Right lobe of liver (tissue), 6 donors: Measurements from ENCODE around the gene CENPF. TPM values are rescaled to one million over a fixed set of nuclear protein-coding genes. Genes with fewer than 3 reads are reported as not detected.

Experiments
- ATAC-seq, 4 donors: fragments of 200-7000 bp; cut with Tn5 transposase; one replicate each; pipeline ENCODE4 v1.9.1; 2020; ENCODE audit warnings: mild to moderate bottlenecking in 4 of 4, moderate library complexity in 4 of 4
- DNase-seq, 3 donors: peaks; one replicate each; pipeline ENCODE4 v3.0.0-alpha.2; 2020
- H3K27ac ChIP-seq, 3 donors: fragments of 200-600 bp; one replicate each; pipeline ENCODE4 v1.8.0; 2022
- H3K27me3 ChIP-seq, 2 donors: fragments of 200-600 bp; one replicate each; pipeline ENCODE4 v1.8.0; 2022
- H3K36me3 ChIP-seq, 4 donors: fragments of 200-600 bp; sonication (generic) in 1 of 4; one replicate each; pipeline versions ENCODE4 v1.5.1 to v1.8.0; 2017 to 2022; ENCODE audit warnings: control low read depth in 1 of 4
- H3K4me1 ChIP-seq, 4 donors: fragments of 200-600 bp; sonication (generic) in 1 of 4; one replicate each; pipeline versions ENCODE4 v1.5.1 to v1.8.0; 2017 to 2022; ENCODE audit warnings: control low read depth in 1 of 4
- H3K4me3 ChIP-seq, 3 donors: fragments of 200-600 bp; one replicate each; pipeline ENCODE4 v1.8.0; 2022
- H3K9me3 ChIP-seq, 4 donors: fragments of 200-600 bp; sonication (generic) in 1 of 4; one replicate each; pipeline versions ENCODE4 v1.5.1 to v1.8.0; 2017 to 2022; ENCODE audit warnings: control low read depth in 1 of 4
- POLR2A ChIP-seq: fragments of 450-650 bp; IDR thresholded peaks from one replicate; pipeline ENCODE4 v1.6.1; 2017; ENCODE audit warnings: antibody characterized with exemption, mild to moderate bottlenecking
- WGBS: methylation state at CpG from one replicate; pipeline ENCODE4 v1.1.6; 2018; ENCODE audit warnings: low coverage, low lambda C conversion rate; ENCODE audit not compliant: insufficient coverage; ENCODE audit errors: missing lambda C conversion rate; 5-methylcytosine and 5-hydroxymethylcytosine counted together
- intact Hi-C, 2 donors: fragments of 100-400 bp; cut with DNase I; formaldehyde crosslinking; loops; one replicate each; pipeline versions ENCODE4 v1.11.2 to v1.14.1; 2022
- total RNA-seq, 6 experiments: library from RNA; depleted of rRNA in 2 of 6; stranded (reverse); fragments of >200 nt in 2 of 6; fragmentation: NEBNext Ultra II Directional in 3 of 6; extraction: Animal tissue kit (Norgen Biotek cat#: 25700) in 3 of 6; gene quantifications; one replicate each; pipeline versions ENCODE4 v1.1.0 to v1.2.4, GENCODE V29; 2016 to 2023
- TF ChIP-seq, protein P1 (sequence below), 4 donors: fragments of 200-600 bp in 3 of 4; fragments of 450-650 bp in 1 of 4; IDR thresholded peaks; one replicate each; pipeline versions ENCODE4 v1.5.1 to v1.8.0; 2016 to 2022; ENCODE audit warnings: antibody characterized with exemption in 4 of 4, mild to moderate bottlenecking in 2 of 4
- donor health status: DM: no; HTN: yes; CAD: no.
- donor health status: DM: no; HTN: no; CAD: no.
- donor health status: DM: no; HTN: no; CAD: no.
- donor health status: DM: no; HTN: yes; CAD: no.
- donor health status: DM: no; HTN: yes; CAD: no.

Gene CENPF
- total RNA-seq, 6 experiments from 2014 or later, result 0.13 to 3.3 (median 1.0) TPM

DNA sequence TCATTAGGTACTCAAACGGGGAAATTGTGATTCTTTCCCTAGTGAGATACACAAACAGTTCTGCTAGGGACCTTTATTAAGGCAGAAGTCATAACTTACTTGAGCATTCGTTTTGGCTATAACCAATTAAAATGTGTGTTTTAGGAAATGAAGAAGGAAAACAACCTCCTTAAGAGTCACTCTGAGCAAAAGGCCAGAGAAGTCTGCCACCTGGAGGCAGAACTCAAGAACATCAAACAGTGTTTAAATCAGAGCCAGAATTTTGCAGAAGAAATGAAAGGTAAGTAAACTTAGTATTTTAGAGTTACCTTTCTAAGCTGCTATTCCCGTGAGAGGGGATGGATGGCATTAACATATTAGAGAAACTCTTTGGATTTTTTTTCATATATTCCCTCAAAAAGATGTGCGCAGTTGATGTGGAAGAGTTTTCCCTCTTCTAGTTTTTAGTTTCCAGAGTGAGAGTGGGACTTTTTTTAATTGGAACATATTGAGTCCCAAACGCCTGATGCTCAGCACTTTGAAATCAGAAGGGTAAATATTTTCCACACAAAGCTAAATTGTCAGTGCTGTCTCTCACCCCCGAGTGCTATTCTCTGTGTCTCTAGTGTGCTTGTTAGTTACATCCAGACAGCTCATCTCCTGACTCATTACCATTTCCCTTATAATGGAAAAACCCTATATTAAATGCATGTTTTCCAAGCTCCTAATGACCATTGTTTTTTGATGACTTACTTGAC, 34.9 kb downstream of the CENPF start:
- no peaks in the 10 kb centered on the region for H3K36me3 ChIP-seq
- H3K4me3 ChIP-seq, result no peak overlapping the region
- intact Hi-C loops, result no loop called here
- no peak for TF ChIP-seq POLR2A
- TF ChIP-seq, protein P1, sequence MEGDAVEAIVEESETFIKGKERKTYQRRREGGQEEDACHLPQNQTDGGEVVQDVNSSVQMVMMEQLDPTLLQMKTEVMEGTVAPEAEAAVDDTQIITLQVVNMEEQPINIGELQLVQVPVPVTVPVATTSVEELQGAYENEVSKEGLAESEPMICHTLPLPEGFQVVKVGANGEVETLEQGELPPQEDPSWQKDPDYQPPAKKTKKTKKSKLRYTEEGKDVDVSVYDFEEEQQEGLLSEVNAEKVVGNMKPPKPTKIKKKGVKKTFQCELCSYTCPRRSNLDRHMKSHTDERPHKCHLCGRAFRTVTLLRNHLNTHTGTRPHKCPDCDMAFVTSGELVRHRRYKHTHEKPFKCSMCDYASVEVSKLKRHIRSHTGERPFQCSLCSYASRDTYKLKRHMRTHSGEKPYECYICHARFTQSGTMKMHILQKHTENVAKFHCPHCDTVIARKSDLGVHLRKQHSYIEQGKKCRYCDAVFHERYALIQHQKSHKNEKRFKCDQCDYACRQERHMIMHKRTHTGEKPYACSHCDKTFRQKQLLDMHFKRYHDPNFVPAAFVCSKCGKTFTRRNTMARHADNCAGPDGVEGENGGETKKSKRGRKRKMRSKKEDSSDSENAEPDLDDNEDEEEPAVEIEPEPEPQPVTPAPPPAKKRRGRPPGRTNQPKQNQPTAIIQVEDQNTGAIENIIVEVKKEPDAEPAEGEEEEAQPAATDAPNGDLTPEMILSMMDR (IDR thresholded peaks at IDR 0.05), result peak; percentile 42 to 72 (median 70)
- no peaks in the 10 kb centered on the region for H3K27me3 ChIP-seq
- DNase-seq (no peak), ATAC-seq (peak; percentile 33 to 67 (median 61))
- H3K9me3 ChIP-seq, result no peaks in the 10 kb centered on the region
- 67% methylated on average over 6 of the region's 6 CpGs for WGBS
- no peak overlapping the region for H3K27ac ChIP-seq
- no peaks in the 10 kb centered on the region for H3K4me1 ChIP-seq

DNA sequence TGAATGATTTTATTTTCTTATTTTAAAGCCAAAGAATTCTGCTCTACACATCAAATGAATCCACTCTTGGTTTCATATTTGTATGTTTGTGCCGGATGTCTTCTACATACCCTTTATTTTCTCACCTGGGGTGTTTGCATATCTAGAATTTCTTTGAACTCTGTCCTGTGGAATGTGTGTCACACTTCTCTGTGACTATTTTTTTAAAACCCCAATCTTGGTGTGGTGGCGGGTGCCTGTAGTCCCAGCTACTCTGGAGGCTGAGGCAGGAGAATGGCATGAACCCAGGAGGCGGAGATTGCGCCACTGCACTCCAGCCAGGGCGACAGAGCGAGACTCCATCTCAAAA, 35.4 kb downstream of the CENPF start:
- ATAC-seq, result no peak
- H3K27me3 ChIP-seq, result no peaks in the 10 kb centered on the region
- H3K9me3 ChIP-seq, result no peaks in the 10 kb centered on the region
- no peak overlapping the region for H3K27ac ChIP-seq
- 95% methylated on average over 6 of the region's 6 CpGs for WGBS
- no peak for DNase-seq
- no peaks in the 10 kb centered on the region for H3K36me3 ChIP-seq
- TF ChIP-seq POLR2A, result no peak
- TF ChIP-seq, protein P1 (IDR thresholded peaks at IDR 0.05), result no peak
- intact Hi-C loops, result no loop called here
- H3K4me3 ChIP-seq, result no peak overlapping the region
- H3K4me1 ChIP-seq, result no peaks in the 10 kb centered on the region

DNA sequence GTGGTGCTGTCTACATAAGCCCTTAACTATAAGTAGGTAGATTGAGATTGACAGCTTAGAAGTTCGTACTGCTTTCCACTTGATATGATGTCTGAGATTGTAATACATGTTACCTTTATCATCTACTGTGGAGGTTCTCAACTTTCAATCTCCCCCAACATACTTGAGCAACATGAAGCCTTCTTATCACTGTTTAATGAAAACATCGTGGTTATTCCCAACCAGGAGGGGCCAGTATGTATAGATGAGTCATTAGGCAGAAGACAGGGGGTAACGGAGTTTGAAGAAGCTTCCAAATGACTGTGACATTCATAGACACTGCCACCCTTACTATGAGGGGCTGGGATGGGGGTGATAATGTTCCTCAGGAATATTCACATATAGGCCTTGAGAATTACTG, 36.0 kb downstream of the CENPF start:
- Histone ChIP-seq H3K36me3 (no peaks in the 10 kb centered on the region), H3K27me3 (no peaks in the 10 kb centered on the region), H3K4me1 (no peaks in the 10 kb centered on the region), H3K9me3 (no peaks in the 10 kb centered on the region), H3K27ac (no peak overlapping the region), H3K4me3 (no peak overlapping the region)
- DNase-seq, result no peak
- WGBS, result 90% methylated on average over 3 of the region's 3 CpGs
- intact Hi-C loops, result no loop called here
- ATAC-seq, result no peak
- TF ChIP-seq, protein P1 (IDR thresholded peaks at IDR 0.05), result no peak
- no peak for TF ChIP-seq POLR2A

DNA sequence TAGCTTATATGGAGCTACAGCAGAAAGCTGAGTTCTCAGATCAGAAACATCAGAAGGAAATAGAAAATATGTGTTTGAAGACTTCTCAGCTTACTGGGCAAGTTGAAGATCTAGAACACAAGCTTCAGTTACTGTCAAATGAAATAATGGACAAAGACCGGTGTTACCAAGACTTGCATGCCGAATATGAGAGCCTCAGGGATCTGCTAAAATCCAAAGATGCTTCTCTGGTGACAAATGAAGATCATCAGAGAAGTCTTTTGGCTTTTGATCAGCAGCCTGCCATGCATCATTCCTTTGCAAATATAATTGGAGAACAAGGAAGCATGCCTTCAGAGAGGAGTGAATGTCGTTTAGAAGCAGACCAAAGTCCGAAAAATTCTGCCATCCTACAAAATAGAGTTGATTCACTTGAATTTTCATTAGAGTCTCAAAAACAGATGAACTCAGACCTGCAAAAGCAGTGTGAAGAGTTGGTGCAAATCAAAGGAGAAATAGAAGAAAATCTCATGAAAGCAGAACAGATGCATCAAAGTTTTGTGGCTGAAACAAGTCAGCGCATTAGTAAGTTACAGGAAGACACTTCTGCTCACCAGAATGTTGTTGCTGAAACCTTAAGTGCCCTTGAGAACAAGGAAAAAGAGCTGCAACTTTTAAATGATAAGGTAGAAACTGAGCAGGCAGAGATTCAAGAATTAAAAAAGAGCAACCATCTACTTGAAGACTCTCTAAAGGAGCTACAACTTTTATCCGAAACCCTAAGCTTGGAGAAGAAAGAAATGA, 37.6 kb downstream of the CENPF start:
- no peak overlapping the region for H3K27ac ChIP-seq

More for the DNA sequence above, 37.6 kb downstream of the CENPF start:
- Histone ChIP-seq H3K9me3 (no peaks in the 10 kb centered on the region), H3K27me3 (no peaks in the 10 kb centered on the region), H3K4me3 (no peak overlapping the region), H3K4me1 (no peaks in the 10 kb centered on the region), H3K36me3 (no peaks in the 10 kb centered on the region)
- TF ChIP-seq, protein P1 (IDR thresholded peaks at IDR 0.05), result no peak
- no peak for TF ChIP-seq POLR2A
- no peak for DNase-seq
- ATAC-seq, result no peak
- WGBS, result 89% methylated on average over 6 of the region's 6 CpGs
- intact Hi-C loops, result no loop called here
